Urinary bladder (tissue), 4 donors: ENCODE results near the gene EPRS1. TPM values are rescaled to one million over a fixed set of nuclear protein-coding genes. Genes with fewer than 3 reads are reported as not detected.

Source experiments
- DNase-seq: peaks from one replicate; pipeline ENCODE4 v3.0.0-alpha.2; 2015; ENCODE audit errors: extremely low spot score
- H3K27ac ChIP-seq: one replicate; pipeline ENCODE4 v1.5.1; 2013; ENCODE audit warnings: low read depth, mild to moderate bottlenecking, moderate library complexity
- H3K36me3 ChIP-seq: one replicate; pipeline ENCODE4 v1.6.1; 2013; ENCODE audit warnings: mild to moderate bottlenecking, moderate library complexity; ENCODE audit not compliant: insufficient read depth
- H3K4me1 ChIP-seq: one replicate; pipeline ENCODE4 v1.6.1; 2013; ENCODE audit warnings: mild to moderate bottlenecking, moderate library complexity; ENCODE audit not compliant: insufficient read depth
- H3K4me3 ChIP-seq: one replicate; pipeline ENCODE4 v1.5.1; 2013; ENCODE audit warnings: low read depth, low read length
- WGBS: extraction: QIAGEN DNeasy Blood & Tissue Kit; methylation state at CpG from one replicate; pipeline ENCODE4 v1.1.7; 2013; 5-methylcytosine and 5-hydroxymethylcytosine counted together
- polyA plus RNA-seq: library from polyadenylated mRNA; stranded (reverse); fragments of 200-250 nt; gene quantifications from one replicate; pipeline ENCODE4 v1.2.3, GENCODE V29; 2013
- total RNA-seq: library from RNA; depleted of rRNA; stranded (reverse); fragments of >200 nt; gene quantifications from one replicate; pipeline ENCODE4 v1.2.3, GENCODE V29; 2014
- donor health status: healthy with polysubstance abuse.
- donor health status: healthy.

Gene EPRS1
- total and polyA plus RNA-seq, 2 donors = 33.7 to 112 TPM

DNA sequence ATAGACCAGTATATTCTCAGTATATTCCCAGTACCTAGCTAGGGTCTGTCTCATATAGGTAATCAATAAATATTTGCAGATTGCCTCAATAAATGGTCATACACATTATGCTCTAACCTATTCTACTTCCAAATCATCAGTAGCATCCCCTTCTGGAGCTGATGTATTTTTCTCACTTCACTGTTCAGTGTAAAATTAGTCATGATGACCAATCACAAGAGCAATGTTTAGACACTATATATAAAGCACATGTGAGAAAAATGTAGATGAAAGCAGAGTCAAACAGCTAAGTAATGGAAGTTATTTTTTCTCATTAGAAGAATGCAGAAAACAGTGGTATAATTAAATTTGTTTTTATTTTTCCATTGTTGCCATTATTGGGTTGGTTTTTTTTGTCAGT is 34.7 kb downstream of the EPRS1 start:
- H3K27ac ChIP-seq = no peak overlapping the region
- DNase-seq = no peak
- no peak overlapping the region for H3K4me3 ChIP-seq
- peaks cover 5% of the 10 kb centered on the region for H3K36me3 ChIP-seq
- H3K4me1 ChIP-seq = no peaks in the 10 kb centered on the region

DNA sequence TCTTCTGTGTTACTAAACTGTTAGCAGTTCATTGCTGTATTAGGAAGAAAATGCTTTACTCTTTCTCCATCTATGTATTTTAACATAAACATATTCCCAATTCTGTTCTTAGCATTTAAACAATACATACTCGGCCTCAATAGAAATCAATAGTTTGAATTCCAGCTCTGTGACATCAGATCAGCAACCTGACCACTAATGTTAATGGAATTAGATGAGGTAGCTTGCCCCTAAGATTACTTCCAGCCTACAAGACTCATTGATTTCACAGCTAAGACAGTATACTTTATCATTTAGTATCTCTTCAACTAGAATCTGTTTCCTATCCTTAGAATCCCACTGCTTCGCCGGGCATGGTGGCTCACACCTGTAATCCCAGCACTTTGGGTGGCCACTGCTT is 38.9 kb downstream of the EPRS1 start:
- no peak overlapping the region for H3K4me3 ChIP-seq
- WGBS = 78% methylated on average over 3 of the region's 3 CpGs
- H3K4me1 ChIP-seq = no peaks in the 10 kb centered on the region
- peaks cover 3% of the 10 kb centered on the region for H3K36me3 ChIP-seq
- H3K27ac ChIP-seq = no peak overlapping the region
- DNase-seq = no peak

- H3K36me3 ChIP-seq = peaks cover 3% of the 10 kb centered on the region
- no peak overlapping the region for H3K27ac ChIP-seq
- H3K4me3 ChIP-seq = no peak overlapping the region
- 91% methylated on average over 5 of the region's 5 CpGs for WGBS
- no peaks in the 10 kb centered on the region for H3K4me1 ChIP-seq
- no peak for DNase-seq
These were observed 40.8 kb downstream of the EPRS1 start for GRCh38 chr1:220005489-220005888.

DNA sequence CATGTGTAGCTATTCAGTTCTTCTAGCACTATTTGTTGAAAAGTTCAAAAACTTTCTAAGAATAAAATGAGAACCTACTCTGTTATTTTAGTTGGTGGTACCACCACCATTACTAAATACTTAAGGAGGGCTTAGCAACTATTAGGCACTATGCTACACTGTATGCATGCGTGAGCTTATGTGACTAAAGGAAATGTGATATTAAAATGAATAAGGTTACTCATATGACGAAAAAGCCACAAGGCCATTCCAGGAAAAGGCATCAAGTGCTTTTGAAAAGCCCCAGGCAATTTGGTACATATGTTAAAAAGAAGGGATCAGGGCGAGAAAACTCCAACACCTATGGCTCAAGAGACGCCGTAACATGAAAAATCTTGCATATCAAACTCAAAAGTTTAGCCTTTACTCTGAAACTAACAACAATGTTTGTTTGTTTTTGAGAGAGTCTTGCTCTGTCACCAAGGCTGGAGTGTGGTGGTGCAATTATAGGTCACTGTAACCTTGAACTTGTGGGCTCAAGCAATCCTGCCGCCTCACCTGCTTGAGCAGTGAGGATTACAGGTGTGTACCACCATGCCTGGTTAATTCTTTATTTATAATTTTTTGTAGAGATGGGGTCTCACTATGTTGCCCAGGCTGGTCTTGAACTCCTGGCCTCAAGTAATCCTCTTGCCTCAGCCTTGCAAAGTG is 42.5 kb downstream of the EPRS1 start:
- WGBS = 96% methylated on average over 6 of the region's 6 CpGs
- Histone ChIP-seq H3K4me1 (no peaks in the 10 kb centered on the region), H3K27ac (no peak overlapping the region), H3K36me3 (peaks cover 3% of the 10 kb centered on the region), H3K4me3 (no peak overlapping the region)
- DNase-seq = no peak

DNA sequence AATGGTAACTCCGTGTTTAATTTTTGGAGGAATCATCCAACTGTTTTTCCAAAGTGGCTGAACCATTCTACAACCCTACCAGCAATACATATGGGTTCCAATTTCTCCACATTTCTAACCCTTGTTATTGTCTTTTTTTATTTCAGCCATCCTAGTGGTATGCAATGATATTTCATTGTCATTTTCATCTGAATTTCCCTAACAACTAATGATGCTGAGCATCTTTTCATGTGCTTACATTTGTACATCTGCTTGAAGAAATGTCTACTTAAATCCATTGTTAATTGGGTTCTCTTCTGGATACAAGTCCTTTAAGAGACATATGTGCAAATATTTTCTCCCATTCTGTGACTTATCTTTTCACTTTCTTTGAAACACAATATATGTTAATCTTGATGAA is 43.3 kb downstream of the EPRS1 start:
- Histone ChIP-seq H3K4me3 (no peak overlapping the region), H3K36me3 (no peaks in the 10 kb centered on the region), H3K4me1 (no peaks in the 10 kb centered on the region), H3K27ac (no peak overlapping the region)
- DNase-seq = no peak
- 88% methylated on average over 1 of the region's 1 CpG for WGBS

- H3K4me1 ChIP-seq = no peaks in the 10 kb centered on the region
- no peak overlapping the region for H3K4me3 ChIP-seq
- no peak overlapping the region for H3K27ac ChIP-seq
- no peaks in the 10 kb centered on the region for H3K36me3 ChIP-seq
- no peak for DNase-seq
- WGBS = 75% methylated on average over 4 of the region's 4 CpGs
These were observed 45.2 kb downstream of the EPRS1 start for GRCh38 chr1:220001095-220001501.

DNA sequence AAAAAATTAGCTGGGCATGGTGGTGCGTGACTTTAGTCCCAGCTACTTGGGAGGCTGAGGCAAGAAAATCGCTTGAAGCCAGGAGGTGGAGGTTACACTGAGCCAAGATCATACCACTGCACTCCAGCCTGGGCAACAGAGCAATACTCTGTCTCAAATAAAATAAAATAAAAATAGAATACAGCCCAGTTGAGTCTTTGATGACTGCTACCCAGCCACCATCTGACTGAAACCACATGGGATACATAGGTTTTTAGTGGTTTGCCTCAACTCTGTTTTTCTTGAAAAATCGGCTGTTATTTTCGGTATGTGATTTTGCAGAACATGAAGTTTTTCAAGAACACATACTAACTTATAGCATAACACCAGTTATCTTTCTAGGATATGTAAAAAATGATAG is 46.5 kb downstream of the EPRS1 start:
- WGBS = 73% methylated on average over 4 of the region's 4 CpGs
- DNase-seq = no peak
- no peak overlapping the region for H3K27ac ChIP-seq
- peaks cover 4% of the 10 kb centered on the region for H3K36me3 ChIP-seq
- H3K4me1 ChIP-seq = no peaks in the 10 kb centered on the region
- no peak overlapping the region for H3K4me3 ChIP-seq

Other genes starting within 250 kb of the EPRS1 start
- 1.4 TPM for gene SLC30A10, start 117.9 kb downstream of the EPRS1 start, total RNA-seq
- gene SLC30A10, start 117.9 kb downstream of the EPRS1 start, polyA plus RNA-seq = not detected
- gene BPNT1, start 43.3 kb upstream of the EPRS1 start, total RNA-seq = 24.3 TPM
- 16.5 TPM for gene BPNT1, start 43.3 kb upstream of the EPRS1 start, polyA plus RNA-seq
- 71.1 TPM for gene IARS2, start 47.6 kb upstream of the EPRS1 start, total RNA-seq
- gene IARS2, start 47.6 kb upstream of the EPRS1 start, polyA plus RNA-seq = 50.3 TPM
- 50.1 TPM for gene RAB3GAP2, start 225.9 kb upstream of the EPRS1 start, total RNA-seq
- 9.8 TPM for gene RAB3GAP2, start 225.9 kb upstream of the EPRS1 start, polyA plus RNA-seq